ENCODE data around the gene FIBIN. TPM values are rescaled to one million over a fixed set of nuclear protein-coding genes. Genes with fewer than 3 reads are reported as not detected.
A peak's percentile ranks its signal among the peaks of the same experiment; 100 is the strongest.

FIBIN gene
- 10 to 100 TPM; 13.5 to 18.5 TPM for total RNA-seq
- 1 to 10 TPM; 4.0 to 8.6 (median 5.3) TPM for polyA plus RNA-seq (ENCODE audit: insufficient read length in 6 of 6)
- long read RNA-seq, donor 1, transcript FIBIN-201 (1 exons, 1,938 nt), result major isoform, 5 of 5 reads
- long read RNA-seq, donor 1, partial matches to known transcripts, result 0 of 5 reads
- long read RNA-seq, donor 1, other reads (novel, unspliced or antisense), result 0 of 5 reads
- long read RNA-seq, donor 2, partial matches to known transcripts, result 0 of 4 reads
- long read RNA-seq, donor 2, other reads (novel, unspliced or antisense), result 0 of 4 reads
- long read RNA-seq, donor 3, partial matches to known transcripts, result 0 of 3 reads
- long read RNA-seq, donor 3, other reads (novel, unspliced or antisense), result 0 of 3 reads
- long read RNA-seq, donor 4, transcript FIBIN-201 (1 exons, 1,938 nt), result major isoform, 8 of 8 reads
- long read RNA-seq, donor 4, partial matches to known transcripts, result 0 of 8 reads
- long read RNA-seq, donor 4, other reads (novel, unspliced or antisense), result 0 of 8 reads
- long read RNA-seq, donor 5, partial matches to known transcripts, result 0 of 2 reads
- long read RNA-seq, donor 5, other reads (novel, unspliced or antisense), result 0 of 2 reads
- long read RNA-seq, donor 6, transcript FIBIN-201 (1 exons, 1,938 nt), result major isoform, 6 of 6 reads
- long read RNA-seq, donor 6, partial matches to known transcripts, result 0 of 6 reads
- long read RNA-seq, donor 6, other reads (novel, unspliced or antisense), result 0 of 6 reads
- long read RNA-seq, donor 7, transcript FIBIN-201 (1 exons, 1,938 nt), result major isoform, 5 of 5 reads
- long read RNA-seq, donor 7, partial matches to known transcripts, result 0 of 5 reads
- long read RNA-seq, donor 7, other reads (novel, unspliced or antisense), result 0 of 5 reads
- long read RNA-seq, donor 8, transcript FIBIN-201 (1 exons, 1,938 nt), result major isoform, 5 of 5 reads
- long read RNA-seq, donor 8, partial matches to known transcripts, result 0 of 5 reads
- long read RNA-seq, donor 8, other reads (novel, unspliced or antisense), result 0 of 5 reads
- long read RNA-seq, donor 9, result 0 reads
- long read RNA-seq, donor 10, transcript FIBIN-201 (1 exons, 1,938 nt), result major isoform, 9 of 9 reads
- long read RNA-seq, donor 10, partial matches to known transcripts, result 0 of 9 reads
- long read RNA-seq, donor 10, other reads (novel, unspliced or antisense), result 0 of 9 reads
- long read RNA-seq, donor 11, transcript FIBIN-201 (1 exons, 1,938 nt), result major isoform, 76 of 76 reads
- long read RNA-seq, donor 11, partial matches to known transcripts, result 0 of 76 reads
- long read RNA-seq, donor 11, other reads (novel, unspliced or antisense), result 0 of 76 reads
- long read RNA-seq, donor 12, partial matches to known transcripts, result 0 of 1 reads
- long read RNA-seq, donor 12, other reads (novel, unspliced or antisense), result 0 of 1 reads

GRCh38 chr11:26993965-26994457, at the start of gene FIBIN:
Gene FIBIN, plus strand, starts transcription at chr11:26994112. Its CDS starts 415 bp downstream, at chr11:26994527.
- TF ChIP-seq CTCF (IDR thresholded peaks at IDR 0.05), result no peak
- Histone ChIP-seq H3K9me3 (no peaks in the 10 kb centered on the region), H3K4me1 (peaks cover 0 to 7% of the 10 kb centered on the region in 2 donors), H3K27me3 (peaks cover 5 to 20% of the 10 kb centered on the region in 2 donors), H3K27ac (peak within 1 kb of the TSS in 1 of 2 donors; percentile 65), H3K4me3 (peak within 1 kb of the TSS; percentile 27 to 35), H3K36me3 (no peaks in the 10 kb centered on the region)
- ATAC-seq (peak; percentile 51), DNase-seq (peak in 3 of 4 donors; percentile 45 to 79 (median 61))
- intact Hi-C loops (cut with DNase I), result no loop called here

GRCh38 chr11:26944866-26945664, 48.8 kb upstream of the FIBIN start:
- peaks cover 0 to under 1% of the 10 kb centered on the region in 2 donors for H3K9me3 ChIP-seq
- intact Hi-C loops (cut with DNase I), result no loop called here
- ATAC-seq, result no peak
- DNase-seq, result no peak
- no peaks in the 10 kb centered on the region for H3K36me3 ChIP-seq
- no peaks in the 10 kb centered on the region for H3K4me1 ChIP-seq
- no peak overlapping the region for H3K4me3 ChIP-seq
- H3K27me3 ChIP-seq, result no peaks in the 10 kb centered on the region
- no peak overlapping the region for H3K27ac ChIP-seq
- no peak for TF ChIP-seq CTCF (IDR thresholded peaks at IDR 0.05)

- no peak for TF ChIP-seq CTCF (IDR thresholded peaks at IDR 0.05)
- no peaks in the 10 kb centered on the region for H3K36me3 ChIP-seq
- intact Hi-C loops (cut with DNase I), result no loop called here
- ATAC-seq (no peak), DNase-seq (no peak)
- no peak overlapping the region for H3K4me3 ChIP-seq
- no peaks in the 10 kb centered on the region for H3K27me3 ChIP-seq
- H3K27ac ChIP-seq, result no peak overlapping the region
- H3K9me3 ChIP-seq, result peaks cover 0 to 2% of the 10 kb centered on the region in 2 donors
- no peaks in the 10 kb centered on the region for H3K4me1 ChIP-seq
Measured at GRCh38 chr11:26946257-26946716, 47.6 kb upstream of the FIBIN start.

- H3K36me3 ChIP-seq, result no peaks in the 10 kb centered on the region
- ATAC-seq (peak; percentile 86), DNase-seq (peak in 3 of 4 donors; percentile 30 to 71 (median 49))
- no peak overlapping the region for H3K4me3 ChIP-seq
- peaks cover 0 to 2% of the 10 kb centered on the region in 2 donors for H3K9me3 ChIP-seq
- no peak for TF ChIP-seq CTCF (IDR thresholded peaks at IDR 0.05)
- intact Hi-C loops (cut with DNase I), result no loop called here
- H3K27me3 ChIP-seq, result no peaks in the 10 kb centered on the region
- no peak overlapping the region for H3K27ac ChIP-seq
- no peaks in the 10 kb centered on the region for H3K4me1 ChIP-seq
Measured at GRCh38 chr11:26947379-26947844, 46.5 kb upstream of the FIBIN start.

Data from left lung (tissue), 14 donors.